Astrocyte of the hippocampus (primary cell): ENCODE measurements around the gene CETN2.
"Not testable (repeated sequence)": the region's sequence is repeated elsewhere in the genome, so short reads cannot be mapped to it uniquely, and the experiment has no call there.

Source experiments
- DNase-seq: peaks from one replicate; pipeline ENCODE4 v3.0.0; 2011; ENCODE audit warnings: low read depth, low spot score

CETN2 gene

DNA sequence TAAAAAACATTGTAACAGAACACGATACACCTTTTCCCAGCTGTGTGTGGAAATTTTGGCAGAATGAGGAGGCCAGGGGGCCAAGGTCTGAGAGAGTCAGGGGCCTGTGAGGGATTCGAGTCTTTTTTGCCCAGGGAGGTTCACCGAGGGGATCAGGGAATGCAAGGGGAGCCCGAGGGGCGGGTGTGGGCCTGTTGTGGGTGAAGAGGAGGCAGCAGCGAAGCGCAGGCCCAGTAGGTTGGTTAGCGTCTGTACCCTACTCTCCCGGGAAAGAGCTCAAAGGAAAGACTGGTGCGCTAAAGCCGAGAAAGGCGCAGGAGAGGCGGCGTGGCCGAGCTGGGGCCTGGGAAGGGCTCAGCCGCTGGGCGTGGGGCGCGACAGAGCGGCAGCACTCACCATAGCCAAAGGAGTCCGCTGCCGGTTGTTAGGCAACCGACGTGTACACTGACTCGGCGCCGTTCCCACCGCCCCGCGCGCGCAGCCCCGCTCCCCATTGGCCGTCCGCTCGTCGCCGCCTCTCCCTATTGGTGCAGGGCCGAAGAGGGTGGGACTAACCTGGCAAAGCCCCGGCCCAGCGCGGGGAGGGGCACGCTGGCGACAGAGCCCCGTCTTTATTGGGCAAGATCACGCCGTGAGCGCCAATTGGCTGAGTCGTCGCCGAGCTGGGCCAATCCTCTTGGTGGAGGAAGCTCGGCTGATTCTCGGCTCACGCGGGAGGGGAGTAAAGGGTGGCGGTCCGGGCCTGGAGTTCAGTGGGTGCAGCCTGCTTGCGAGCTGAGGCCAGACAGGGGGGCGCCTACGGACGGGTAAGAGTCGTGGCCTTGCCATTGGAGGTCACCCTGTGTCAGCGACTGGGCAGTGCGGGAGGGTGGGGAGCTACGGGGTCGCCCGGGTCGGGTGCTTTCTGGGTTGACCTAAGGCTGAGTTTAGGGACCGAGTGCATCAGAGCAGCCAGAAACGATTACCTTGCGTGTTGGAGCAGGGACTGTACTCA, at the start of gene CETN2, which contains the start of gene NSDHL:
Gene CETN2, minus strand, starts transcription at position 446 of the 994 bp plus-strand sequence. Its CDS starts 47 bp downstream, at position 399.
Gene NSDHL, plus strand, starts transcription at position 752 of the 994 bp plus-strand sequence. CDS start 15,262 bp downstream, outside the sequence.
- DNase-seq: peak; percentile 98

DNA sequence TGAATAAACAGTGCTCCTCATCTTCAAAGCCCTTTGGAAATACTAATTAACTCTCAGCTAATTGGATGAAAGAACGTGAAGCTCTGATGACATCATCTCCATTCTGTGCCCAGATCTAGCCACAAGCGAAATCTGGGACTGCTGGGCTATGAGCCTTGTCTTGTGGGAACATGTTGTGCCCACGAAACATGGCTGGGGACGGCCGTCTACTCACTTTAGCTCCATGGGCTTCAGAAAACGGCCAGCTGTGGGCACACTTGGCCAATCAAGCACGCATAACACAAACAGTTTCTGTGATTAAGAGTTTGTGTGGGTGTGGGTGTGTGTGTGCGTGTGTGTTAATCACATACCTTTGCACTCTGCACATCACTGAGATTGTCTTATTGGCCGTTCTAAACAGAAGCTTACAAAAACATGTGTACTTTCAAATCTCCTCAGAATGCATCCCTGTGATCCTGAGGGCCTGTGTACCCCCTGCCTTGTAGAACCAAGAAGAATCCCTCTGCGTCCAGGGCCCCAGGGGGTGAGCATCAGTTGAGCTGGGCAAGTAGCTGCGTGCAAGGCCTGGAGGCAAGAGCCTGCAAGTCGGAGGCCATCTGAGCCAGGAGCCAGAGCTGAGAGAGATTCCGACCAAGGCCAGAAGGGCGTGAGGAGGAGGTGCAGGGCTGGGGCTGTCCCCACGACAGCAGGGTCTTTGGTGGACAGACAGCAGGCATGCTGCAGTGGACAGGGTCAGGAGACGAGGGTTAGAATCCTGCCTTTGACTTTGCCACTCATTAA, 48.6 kb upstream of the CETN2 start:
- DNase-seq: peak; percentile 37

DNA sequence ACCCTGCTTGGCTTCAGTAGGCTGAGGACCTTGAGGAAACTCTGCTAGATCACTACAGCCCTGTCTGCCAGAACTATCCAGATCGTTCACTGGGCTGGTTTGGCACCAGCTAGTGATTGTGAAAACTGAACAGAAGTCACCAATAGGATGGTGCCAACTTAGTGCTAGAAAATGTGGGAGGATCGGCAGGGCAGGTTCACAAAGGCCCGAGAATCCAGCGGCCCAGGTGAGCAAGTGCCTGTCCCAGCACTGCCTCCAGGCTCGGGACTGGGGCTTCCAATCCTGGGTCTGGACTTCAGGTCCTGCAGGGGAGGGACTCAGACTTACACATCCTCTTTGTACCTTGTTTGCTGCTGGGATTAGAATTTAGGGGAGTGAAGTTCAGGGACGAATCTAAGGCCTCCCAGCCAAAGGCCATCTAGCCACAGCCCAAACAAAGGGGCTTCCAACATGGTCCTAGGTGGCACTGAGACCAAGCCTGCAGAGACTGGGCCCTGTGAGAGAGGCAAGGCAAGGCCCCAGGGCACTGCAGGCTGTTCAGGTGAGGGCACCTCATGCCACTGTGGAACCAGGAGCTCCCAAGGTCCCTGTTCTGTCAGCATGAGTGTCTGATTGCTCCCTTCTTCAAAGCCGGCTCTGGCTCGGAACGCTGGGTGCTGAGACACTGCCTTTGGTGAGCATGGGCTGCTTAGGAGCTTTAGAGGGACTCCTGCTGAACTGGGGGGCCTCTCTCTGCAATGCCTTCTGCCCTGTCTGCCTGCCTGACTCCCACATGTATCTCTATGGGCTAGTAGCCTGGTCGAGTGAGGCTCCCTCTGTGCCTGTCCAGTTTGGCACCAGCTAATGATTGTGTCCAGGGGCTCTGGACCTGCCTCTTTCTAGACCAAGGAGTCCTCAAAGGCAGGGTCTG, 46.6 kb upstream of the CETN2 start:
- no peak for DNase-seq

DNA sequence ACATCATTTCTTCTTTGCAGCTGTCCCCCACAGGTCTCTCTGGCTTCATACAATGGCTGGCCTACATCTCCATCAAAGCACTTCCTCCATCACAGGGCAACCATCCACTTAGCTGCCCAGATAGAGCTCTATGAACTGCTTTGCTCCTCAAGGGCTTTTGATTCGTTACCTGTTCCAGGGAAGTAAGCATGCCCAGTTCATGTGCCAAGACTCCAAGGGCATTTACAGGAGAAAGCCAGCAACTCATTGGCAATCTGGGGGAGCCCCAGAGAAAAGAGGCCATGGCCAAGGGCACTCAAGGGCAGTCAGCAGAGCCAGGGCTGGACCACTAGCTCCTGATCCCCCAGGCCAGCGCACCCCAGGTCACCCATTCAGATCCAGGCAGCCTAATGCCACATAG, 42.8 kb upstream of the CETN2 start:
- no peak for DNase-seq

DNA sequence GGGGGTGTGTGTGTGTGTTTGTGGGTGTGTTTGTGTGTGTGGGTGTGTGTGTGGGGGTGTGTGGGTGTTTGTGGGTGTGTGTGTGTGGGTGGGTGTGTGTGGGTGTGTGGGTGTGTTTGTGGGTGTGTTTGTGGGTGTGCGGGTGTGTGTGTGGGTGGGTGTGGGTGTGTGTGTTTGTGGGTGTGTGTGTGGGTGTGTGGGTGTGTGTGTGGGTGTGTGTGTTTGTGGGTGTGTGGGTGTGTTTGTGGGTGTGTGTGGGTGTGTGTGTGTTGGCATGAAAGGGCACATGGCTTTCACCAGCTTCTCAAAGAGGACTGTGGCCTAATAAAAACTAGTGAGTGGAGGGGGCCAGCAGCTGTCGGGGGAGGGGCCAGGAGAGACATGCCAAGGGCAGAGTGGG, 42.0 kb upstream of the CETN2 start:
- DNase-seq: no peak

DNA sequence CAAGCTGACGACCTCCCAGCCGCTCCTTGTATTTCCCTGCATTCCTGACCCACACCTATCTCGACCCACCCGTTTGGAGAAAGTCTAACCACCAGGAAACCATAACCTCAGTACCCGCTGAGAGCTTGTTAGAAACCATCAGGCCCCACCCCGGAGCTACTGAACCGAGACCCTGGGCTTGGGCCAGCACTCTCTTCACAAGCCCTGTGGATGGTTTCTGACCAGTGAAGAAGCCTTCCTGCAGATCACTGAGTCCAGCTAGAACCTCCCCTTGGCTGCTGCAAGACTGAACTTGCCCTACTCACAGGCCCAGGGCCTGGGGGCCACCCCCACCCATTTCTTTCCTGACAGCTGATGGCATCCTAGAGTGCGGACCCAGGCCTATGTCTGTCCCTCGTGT, 40.7 kb upstream of the CETN2 start:
- no peak for DNase-seq

DNA sequence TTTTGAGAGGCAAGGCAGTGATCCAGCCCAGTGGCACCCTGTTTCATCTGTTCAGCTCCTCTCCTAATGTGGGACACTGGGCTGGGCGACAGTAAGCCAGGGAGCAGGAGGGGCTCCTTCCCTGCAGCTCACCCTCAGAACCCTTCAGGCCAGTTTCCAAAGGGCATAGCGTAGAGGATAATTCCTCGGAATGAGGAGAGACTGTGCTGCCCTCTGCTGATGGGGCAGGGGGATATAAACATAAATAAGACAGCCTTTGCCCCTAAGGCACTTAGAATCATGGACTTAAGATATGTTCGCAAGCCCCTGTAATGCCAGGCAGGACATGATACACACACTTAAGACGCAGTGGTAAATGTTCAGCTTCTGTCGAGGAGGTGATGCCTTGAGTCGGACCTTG, 39.4 kb upstream of the CETN2 start:
- no peak for DNase-seq

DNA sequence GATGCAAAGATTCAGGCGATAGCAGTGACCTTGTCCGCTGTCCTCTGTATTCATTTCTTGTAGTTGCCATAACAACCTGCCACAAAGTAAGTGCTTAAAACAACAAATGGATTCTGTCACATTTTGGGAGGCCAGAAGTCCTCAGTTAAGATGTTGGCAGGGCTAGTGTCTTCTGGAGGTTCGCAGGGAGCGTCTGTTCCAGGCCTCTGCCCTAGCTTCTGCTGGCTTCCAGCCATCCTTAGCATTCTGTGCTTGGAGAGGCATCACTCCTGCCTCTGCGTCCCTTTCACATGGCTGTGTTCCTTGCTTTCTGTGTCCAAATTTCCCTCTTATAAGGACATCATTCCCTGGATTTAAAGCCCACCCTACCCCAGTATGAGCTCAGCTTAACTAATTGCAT, 35.8 kb upstream of the CETN2 start:
- DNase-seq: no peak

DNA sequence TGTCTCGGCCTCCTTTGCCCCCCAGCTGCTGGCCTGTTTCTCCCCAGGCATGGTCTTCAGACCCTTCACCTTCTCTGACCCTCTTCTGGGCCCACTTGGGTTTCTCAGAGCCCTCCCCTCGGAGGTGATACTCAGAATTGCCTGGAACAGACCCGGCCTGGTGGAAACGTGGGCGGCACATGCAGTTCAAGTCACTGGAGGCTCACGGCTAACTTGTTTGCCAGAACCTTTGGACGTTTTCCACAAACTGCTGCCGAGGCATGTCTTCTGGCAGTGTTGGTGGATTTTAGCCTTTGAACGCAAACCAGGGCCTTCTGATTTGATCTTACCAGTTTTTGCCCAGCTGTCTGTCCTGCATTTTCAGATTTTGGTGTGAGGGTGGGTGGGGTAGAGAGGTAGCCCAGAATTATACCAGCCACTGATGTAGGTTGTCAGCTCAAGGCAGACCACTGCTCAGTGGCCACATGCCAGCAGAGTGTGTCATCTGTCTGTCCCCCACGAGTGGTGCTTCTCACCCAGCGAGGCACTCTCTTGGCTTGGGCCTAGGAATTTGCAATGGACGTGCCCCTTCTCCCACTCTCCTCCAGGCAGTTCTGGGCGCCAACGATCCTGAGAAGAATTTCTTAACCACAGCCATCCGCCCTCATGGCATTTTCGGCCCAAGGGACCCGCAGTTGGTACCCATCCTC, 34.8 kb upstream of the CETN2 start:
- peak; percentile 2 for DNase-seq

DNA sequence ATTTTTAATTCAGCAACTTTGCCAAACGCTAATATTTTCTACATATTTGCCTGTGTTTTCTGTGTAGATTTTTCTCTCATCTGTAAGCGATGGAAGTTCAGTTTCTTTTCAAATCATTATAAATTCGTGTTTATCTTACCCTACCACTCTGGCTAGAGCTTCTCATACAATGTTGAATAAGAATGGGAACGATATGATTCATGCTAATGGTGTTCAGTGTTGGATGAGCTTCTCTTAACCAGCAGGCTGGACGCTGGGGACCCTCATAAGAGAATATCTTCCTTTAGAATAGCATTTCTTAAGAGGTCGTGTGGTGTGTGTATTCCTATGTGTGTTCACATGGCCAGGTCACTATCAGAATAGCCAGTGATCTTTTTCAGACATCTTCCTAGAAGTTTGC, 31.3 kb upstream of the CETN2 start:
- DNase-seq: peak; percentile 52

DNA sequence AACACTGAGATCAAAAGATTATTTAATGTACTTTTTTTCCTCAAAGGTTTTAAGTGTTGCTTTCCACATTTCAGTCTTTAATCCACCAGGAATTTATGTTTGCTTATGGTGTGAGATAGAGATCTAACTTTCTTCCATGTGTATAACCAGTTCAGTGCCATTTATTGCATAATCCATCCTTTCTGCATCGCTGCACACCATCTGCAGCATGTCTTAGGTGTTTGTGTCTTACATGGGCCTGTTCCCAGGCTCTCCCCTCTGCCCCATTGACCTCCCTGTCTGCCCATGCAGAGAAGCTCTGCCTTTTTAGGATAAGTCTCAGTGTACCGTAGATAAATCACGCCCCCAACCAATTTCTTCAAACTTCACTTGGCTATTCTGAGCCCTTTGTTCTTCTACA, 30.6 kb upstream of the CETN2 start:
- no peak for DNase-seq

DNA sequence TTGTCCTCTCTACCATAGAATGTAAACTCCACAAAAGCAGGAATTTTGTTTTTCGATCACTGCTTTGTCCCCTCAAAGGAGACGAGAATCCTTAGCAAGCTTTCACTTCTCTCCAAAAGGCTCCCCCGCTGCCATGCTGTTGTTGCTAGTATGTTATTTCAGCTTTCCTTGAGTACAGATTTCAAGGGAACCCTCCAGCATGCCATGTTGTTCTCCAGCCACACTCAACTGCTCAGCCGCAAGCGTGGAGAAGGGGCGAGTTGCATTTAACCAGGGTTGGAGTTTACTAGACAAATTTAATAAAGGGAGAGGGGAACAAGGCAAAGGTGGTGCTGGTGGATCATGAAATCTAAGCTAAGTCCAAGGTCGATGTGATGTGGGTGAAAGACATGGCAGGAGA, 23.4 kb upstream of the CETN2 start:
- DNase-seq: no peak

DNA sequence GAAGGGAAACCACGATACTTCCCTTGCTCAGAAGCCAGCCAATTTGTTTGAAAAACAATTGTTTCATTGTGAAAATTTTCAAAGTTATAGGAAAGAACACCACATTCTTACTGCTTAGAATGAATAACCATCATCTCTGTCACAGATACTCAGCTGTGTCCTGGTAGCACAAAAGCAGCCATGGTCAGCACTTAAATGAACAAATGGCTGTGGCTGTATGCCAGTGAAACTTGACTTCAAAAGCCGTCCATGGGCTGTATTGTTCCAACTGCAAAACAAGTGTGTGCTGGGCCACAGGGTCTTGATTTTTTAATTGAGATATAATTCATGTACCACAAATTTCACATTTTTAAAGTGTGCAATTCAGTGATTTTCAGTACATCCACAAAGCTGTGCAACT, 19.9 kb upstream of the CETN2 start:
- no peak for DNase-seq

DNA sequence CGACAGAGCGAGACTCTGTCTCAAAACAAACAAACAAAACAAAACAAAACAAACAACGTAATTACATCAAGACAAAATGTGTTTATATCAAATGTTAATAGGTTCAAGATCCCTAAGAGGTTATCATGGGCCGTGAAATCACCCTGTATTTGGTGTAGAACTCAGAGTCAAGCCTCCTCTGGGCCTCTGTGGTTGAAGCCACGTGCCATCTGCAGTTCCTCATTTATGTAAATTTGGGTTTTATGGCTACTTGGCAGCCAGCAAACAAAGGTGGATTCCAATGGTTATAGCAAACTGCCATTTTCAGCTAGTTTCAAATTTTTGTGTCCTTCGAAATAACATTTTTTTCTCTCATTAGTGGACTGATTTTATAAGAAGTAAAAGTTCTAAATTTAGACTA, 16.7 kb upstream of the CETN2 start:
- DNase-seq: no peak

DNA sequence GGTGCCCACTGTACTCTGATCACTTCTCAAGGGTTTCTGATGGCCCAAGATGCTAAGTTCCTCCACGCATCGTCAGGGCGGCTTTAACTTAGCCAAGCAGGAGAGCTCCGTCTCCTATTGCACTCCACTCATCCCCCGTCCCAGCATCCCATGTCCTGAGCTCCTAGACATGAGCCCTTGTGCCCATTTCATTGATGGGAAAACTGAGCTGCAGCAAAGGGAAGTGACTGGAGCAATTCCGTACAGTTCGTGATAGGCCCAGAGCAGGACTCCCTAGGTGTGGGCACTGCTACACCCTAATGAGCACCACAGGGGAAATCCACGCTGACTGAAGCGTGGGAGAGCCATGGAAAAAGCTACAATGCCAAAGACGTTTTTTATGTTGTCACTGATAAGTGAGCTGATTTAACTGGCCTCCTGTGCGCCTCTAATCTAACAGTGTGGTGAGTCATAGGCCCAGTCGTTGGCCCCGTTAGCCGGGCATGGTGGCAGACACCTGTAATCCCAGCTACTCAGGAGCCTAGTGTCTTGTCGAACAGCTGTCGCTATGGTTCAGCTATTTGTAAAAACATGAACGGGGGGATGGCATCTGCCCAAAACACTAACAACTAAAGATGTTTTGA, 15.2 kb upstream of the CETN2 start:
- no peak for DNase-seq

DNA sequence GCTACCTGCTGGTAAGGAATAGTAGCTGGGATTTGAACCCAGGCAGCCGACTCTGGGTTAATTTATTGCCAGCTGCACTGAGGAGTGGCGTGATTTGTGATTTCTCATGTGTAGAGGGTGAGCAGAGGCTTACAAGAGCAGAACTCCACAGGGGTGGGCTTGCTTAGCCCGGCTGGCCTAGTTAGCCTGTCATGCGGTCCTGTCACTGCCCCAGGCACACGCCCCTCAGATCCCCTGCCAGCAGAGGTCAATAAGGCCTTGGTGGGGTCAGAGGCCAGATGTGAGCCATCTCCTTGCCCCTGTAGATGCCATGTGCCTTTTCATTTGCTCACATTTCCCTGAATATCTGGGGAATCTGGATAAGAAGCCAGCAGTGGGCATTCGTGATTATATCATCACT, 13.7 kb upstream of the CETN2 start:
- DNase-seq: no peak

DNA sequence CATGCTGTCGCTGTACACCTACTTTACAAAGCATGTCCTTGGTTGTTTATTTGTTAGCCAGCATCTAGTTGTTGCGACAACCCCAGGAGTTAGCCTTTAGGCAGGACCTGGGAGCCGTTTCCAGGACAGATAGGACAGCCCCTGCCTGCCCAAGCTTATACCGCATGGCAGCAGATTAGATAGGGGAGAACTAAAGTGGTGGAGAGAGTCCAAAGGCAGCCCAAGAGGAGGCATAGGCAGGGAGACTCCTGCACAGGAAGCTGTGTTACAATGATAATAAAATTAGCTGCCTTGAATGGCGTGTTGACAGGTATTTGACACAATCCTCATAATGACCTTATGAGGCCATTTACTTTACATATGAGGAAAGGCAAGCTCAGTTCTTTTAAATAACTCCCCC, 13.3 kb upstream of the CETN2 start:
- no peak for DNase-seq

DNA sequence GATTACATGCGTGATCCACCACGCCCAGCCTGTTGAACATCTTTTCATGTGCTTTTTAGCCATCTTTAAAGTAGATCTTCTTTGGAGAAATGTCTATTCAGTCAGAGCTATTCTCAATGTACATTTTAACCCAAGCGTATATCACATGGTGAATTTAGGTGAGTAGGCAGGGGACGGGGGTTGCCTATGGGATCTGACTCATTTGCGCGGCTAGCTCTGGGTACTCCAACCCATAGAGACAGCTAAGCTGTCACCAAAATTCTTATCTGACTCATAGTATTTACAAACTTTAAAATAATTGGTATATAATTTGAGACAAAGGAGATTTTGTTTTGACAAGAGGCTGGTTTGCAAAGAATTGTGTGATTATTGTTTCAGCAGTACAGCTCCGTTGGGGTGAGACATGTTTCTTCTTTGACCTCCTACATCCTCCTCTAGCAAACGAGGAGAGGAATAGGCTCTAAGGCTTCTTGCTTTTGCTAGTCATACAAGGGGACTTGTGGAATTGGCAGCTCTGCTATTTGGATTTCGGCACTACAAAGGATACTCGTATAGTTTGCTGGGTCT, 12.3 kb upstream of the CETN2 start:
- DNase-seq: no peak

DNA sequence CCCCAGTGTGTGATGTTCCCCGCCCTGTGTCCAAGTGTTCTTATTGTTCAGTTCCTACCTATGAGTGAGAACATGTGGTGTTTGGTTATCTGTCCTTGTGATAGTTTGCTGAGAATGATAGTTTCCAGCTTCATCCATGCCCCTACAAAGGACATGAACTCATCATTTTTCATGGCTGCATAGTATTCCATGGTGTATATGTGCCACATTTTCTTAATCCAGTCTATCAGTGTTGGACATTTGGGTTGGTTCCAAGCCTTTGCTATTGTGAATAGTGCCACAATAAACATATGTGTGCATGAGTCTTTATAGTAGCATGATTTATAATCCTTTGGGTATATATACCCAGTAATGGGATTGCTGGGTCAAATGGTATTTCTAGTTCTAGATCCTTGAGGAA, 4.9 kb upstream of the CETN2 start:
- DNase-seq: not testable (repeated sequence)

DNA sequence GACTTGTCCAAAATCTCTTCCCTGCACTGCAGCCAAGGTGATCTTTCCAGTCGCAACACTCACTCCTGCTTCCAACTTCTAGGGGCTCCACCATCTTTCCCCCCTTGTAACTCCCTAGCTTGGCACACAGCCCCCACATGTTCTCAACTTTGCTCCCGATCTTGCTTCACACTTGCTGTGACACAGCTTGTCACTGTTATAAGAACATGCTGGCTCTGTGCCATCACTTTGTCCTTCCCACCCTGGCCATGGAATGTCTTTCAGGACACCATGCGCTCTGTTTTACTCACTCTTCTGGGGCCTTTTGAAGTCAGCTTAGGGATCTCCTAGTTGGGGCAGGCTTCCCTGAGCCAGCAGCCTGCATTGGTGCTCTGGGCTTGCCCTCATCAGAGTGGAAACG, 2.8 kb upstream of the CETN2 start:
- DNase-seq: no peak
